Epithelial cell of prostate (primary cell): ENCODE data around the gene BRCA1.
A peak's percentile ranks its signal among the peaks of the same experiment; 100 is the strongest.
"Not testable (repeated sequence)": the region's sequence is repeated elsewhere in the genome, so short reads cannot be mapped to it uniquely, and the experiment has no call there.

Source experiments
- DNase-seq: peaks from one replicate; pipeline ENCODE4 v3.0.0-alpha.2; 2011; ENCODE audit warnings: low read depth, low spot score
- H3K27ac ChIP-seq: fragments of 450-650 bp; 2 replicates; pipeline ENCODE4 v1.5.1; 2017; ENCODE audit warnings: mild to moderate bottlenecking

BRCA1 gene

GRCh38 chr17:43125133-43125966 lies at the start of gene BRCA1:
Gene BRCA1, minus strand, starts transcription at chr17:43125364. Its CDS starts 1,268 bp downstream, at chr17:43124096.
- peak within 1 kb of the TSS; percentile 90 for H3K27ac ChIP-seq
- peak; percentile 97 for DNase-seq

GRCh38 chr17:43171586-43172487 lies 46.7 kb upstream of the BRCA1 start:
- DNase-seq = peak; percentile 81

GRCh38 chr17:43170766-43171585 lies 45.8 kb upstream of the BRCA1 start, which contains the start of gene NBR1:
Gene NBR1, plus strand, starts transcription at chr17:43171214. Its CDS starts 4,586 bp downstream, at chr17:43175800.
- peak within 1 kb of the TSS; percentile 94 for H3K27ac ChIP-seq
- peak; percentile 87 for DNase-seq

More at GRCh38 chr17:43171586-43172487, 46.7 kb upstream of the BRCA1 start:
- peak overlapping the region; percentile 94 for H3K27ac ChIP-seq

- peak overlapping the region; percentile 94 for H3K27ac ChIP-seq
- peak; percentile 85 for DNase-seq
Measured at GRCh38 chr17:43170140-43170765, 45.1 kb upstream of the BRCA1 start.

- peak overlapping the region; percentile 94 for H3K27ac ChIP-seq
- no peak for DNase-seq
Measured at GRCh38 chr17:43169561-43170139, 44.5 kb upstream of the BRCA1 start.

GRCh38 chr17:43165971-43166370 lies 40.8 kb upstream of the BRCA1 start:
- not testable (repeated sequence) for H3K27ac ChIP-seq, DNase-seq

- H3K27ac ChIP-seq, DNase-seq: not testable (repeated sequence)
Measured at GRCh38 chr17:43159957-43160356, 34.8 kb upstream of the BRCA1 start.

- H3K27ac ChIP-seq, DNase-seq: not testable (repeated sequence)
Measured at GRCh38 chr17:43159232-43159631, 34.1 kb upstream of the BRCA1 start.

- no peak for DNase-seq
- H3K27ac ChIP-seq = no peak overlapping the region
Measured at GRCh38 chr17:43155666-43156065, 30.5 kb upstream of the BRCA1 start.

GRCh38 chr17:43153197-43153835 lies 28.2 kb upstream of the BRCA1 start:
- not testable (repeated sequence) for DNase-seq, H3K27ac ChIP-seq

GRCh38 chr17:43151880-43152456 lies 26.8 kb upstream of the BRCA1 start:
- H3K27ac ChIP-seq = no peak overlapping the region
- no peak for DNase-seq

GRCh38 chr17:43146649-43147048 lies 21.5 kb upstream of the BRCA1 start:
- no peak overlapping the region for H3K27ac ChIP-seq
- DNase-seq = no peak

- no peak overlapping the region for H3K27ac ChIP-seq
- no peak for DNase-seq
Measured at GRCh38 chr17:43143201-43143600, 18.0 kb upstream of the BRCA1 start.

- H3K27ac ChIP-seq = no peak overlapping the region
- no peak for DNase-seq
Measured at GRCh38 chr17:43142153-43142552, 17.0 kb upstream of the BRCA1 start.

- DNase-seq = no peak
- no peak overlapping the region for H3K27ac ChIP-seq
Measured at GRCh38 chr17:43140396-43141332, 15.5 kb upstream of the BRCA1 start.

GRCh38 chr17:43138531-43138930 lies 13.4 kb upstream of the BRCA1 start:
- DNase-seq, H3K27ac ChIP-seq: not testable (repeated sequence)

- not testable (repeated sequence) for H3K27ac ChIP-seq, DNase-seq
Measured at GRCh38 chr17:43136574-43136973, 11.4 kb upstream of the BRCA1 start.
